H1 (cell line): ENCODE results near the gene C13orf42. TPM values are rescaled to one million over a fixed set of nuclear protein-coding genes. Genes with fewer than 3 reads are reported as not detected.

ENCODE experiments used
- CTCF ChIA-PET: fragments of 300-600 bp; sonication (Branson Sonifier 250); formaldehyde crosslinking; loops from one replicate; lab custom pipeline; 2021; ENCODE audit not compliant: partially characterized antibody; lab: Charles Lee
- POLR2A ChIA-PET: fragments of 300-600 bp; sonication (Branson Sonifier 250); formaldehyde crosslinking; loops from one replicate; lab custom pipeline; 2021; ENCODE audit warnings: inconsistent platforms; ENCODE audit not compliant: partially characterized antibody; lab: Charles Lee
- DNase-seq, 2 experiments: peaks; one replicate each; pipeline versions ENCODE4 v3.0.0 to v3.0.0-alpha.2; 2010 to 2022; ENCODE audit warnings: low spot score in 2 of 2, low read depth in 1 of 2, mixed read lengths in 1 of 2
- FAIRE-seq: peaks from 2 replicates; lab custom pipeline; 2011; peaks lifted over from hg19 to GRCh38; lab: Jason Lieb, UNC
- H2AFZ ChIP-seq: 2 replicates; pipeline ENCODE4 v1.8.1; 2012; ENCODE audit warnings: low read length, inconsistent platforms
- H2AK5ac ChIP-seq: 2 replicates; pipeline ENCODE4 v1.6.1; 2013; ENCODE audit warnings: low read depth, low read length
- H2BK120ac ChIP-seq: replicated peaks from 2 replicates; pipeline ENCODE3; 2013; ENCODE audit warnings: low read depth, low read length, inconsistent platforms
- H2BK12ac ChIP-seq: 2 replicates; pipeline ENCODE4 v1.6.1; 2013; ENCODE audit warnings: low read depth, low read length
- H2BK15ac ChIP-seq: 2 replicates; pipeline ENCODE4 v1.6.1; 2013; ENCODE audit warnings: low read length
- H2BK20ac ChIP-seq: 2 replicates; pipeline ENCODE4 v1.6.1; 2013; ENCODE audit warnings: low read length
- H2BK5ac ChIP-seq: 2 replicates; pipeline ENCODE4 v1.6.1; 2013; ENCODE audit warnings: low read depth, low read length
- H3K14ac ChIP-seq: 2 replicates; pipeline ENCODE4 v1.6.1; 2013; ENCODE audit warnings: inconsistent platforms; ENCODE audit not compliant: insufficient read length
- H3K18ac ChIP-seq: 2 replicates; pipeline ENCODE4 v1.6.1; 2013; ENCODE audit warnings: low read length; ENCODE audit errors: extremely low read depth
- H3K23ac ChIP-seq: 2 replicates; pipeline ENCODE4 v1.6.1; 2013; ENCODE audit warnings: inconsistent platforms; ENCODE audit not compliant: insufficient read length
- H3K23me2 ChIP-seq: 2 replicates; pipeline ENCODE4 v1.6.1; 2013; ENCODE audit warnings: low read depth, low read length
- H3K27ac ChIP-seq: 2 replicates; pipeline ENCODE4 v1.6.1; 2011; ENCODE audit warnings: low read depth, low read length, inconsistent platforms
- H3K27me3 ChIP-seq, 4 experiments: replicated peaks in 1 of 4; 1 replicate in 1 of 4; 2 replicates in 3 of 4; pipeline versions ENCODE4 v1.6.1 to v1.8.1; 2011 to 2013; ENCODE audit warnings: low read length in 3 of 4, mild to moderate bottlenecking in 3 of 4, inconsistent platforms in 2 of 4, mixed read lengths in 2 of 4, moderate library complexity in 1 of 4; ENCODE audit not compliant: control insufficient read depth in 3 of 4, insufficient read depth in 3 of 4; ENCODE audit errors: extremely low read depth in 1 of 4
- H3K36me3 ChIP-seq, 4 experiments: 2 replicates each; pipeline versions ENCODE4 v1.6.1 to v1.8.1; 2011 to 2013; ENCODE audit warnings: mild to moderate bottlenecking in 4 of 4, low read length in 3 of 4, moderate library complexity in 2 of 4, control low read depth in 1 of 4, inconsistent platforms in 1 of 4; ENCODE audit not compliant: insufficient read depth in 4 of 4, control insufficient read depth in 2 of 4
- H3K4ac ChIP-seq: replicated peaks from 2 replicates; pipeline ENCODE3; 2013; ENCODE audit warnings: low read length, low read depth, mixed read lengths, inconsistent platforms; ENCODE audit not compliant: insufficient read length
- H3K4me1 ChIP-seq, 4 experiments: replicated peaks in 1 of 4; 1 replicate in 1 of 4; 2 replicates in 3 of 4; pipeline versions ENCODE4 v1.6.1 to v1.8.1; 2011 to 2013; ENCODE audit warnings: low read length in 3 of 4, inconsistent platforms in 2 of 4, mixed read lengths in 1 of 4; ENCODE audit not compliant: insufficient read depth in 4 of 4, control insufficient read depth in 3 of 4
- H3K4me2 ChIP-seq, 2 experiments: 2 replicates each; pipeline versions ENCODE4 v1.6.1 to v1.8.1; 2011 to 2013; ENCODE audit warnings: low read depth in 2 of 2, low read length in 2 of 2, control low read depth in 1 of 2, inconsistent platforms in 1 of 2, mild to moderate bottlenecking in 1 of 2; ENCODE audit not compliant: insufficient read depth in 1 of 2
- H3K4me3 ChIP-seq, 4 experiments: fragments of 200-600, 300-600 bp in 1 of 4; sonication (generic), shearing (Covaris generic), sonication (Bioruptor Twin) in 1 of 4; 2 replicates each; pipeline versions ENCODE4 v1.5.1 to v1.8.1; 2011 to 2016; ENCODE audit warnings: low read length in 4 of 4, low read depth in 3 of 4, control low read depth in 2 of 4, inconsistent platforms in 2 of 4, mild to moderate bottlenecking in 2 of 4, mixed read lengths in 1 of 4, moderate library complexity in 1 of 4; ENCODE audit not compliant: insufficient read depth in 2 of 4; ENCODE audit errors: extremely low read depth in 1 of 4
- H3K56ac ChIP-seq: replicated peaks from 2 replicates; pipeline ENCODE3; 2013; ENCODE audit warnings: low read depth, mild to moderate bottlenecking, mixed read lengths, low read length, inconsistent platforms; ENCODE audit not compliant: insufficient read length
- H3K79me1 ChIP-seq: 2 replicates; pipeline ENCODE4 v1.6.1; 2013; ENCODE audit warnings: low read depth, low read length, control low read depth
- H3K79me2 ChIP-seq, 2 experiments: 2 replicates each; pipeline versions ENCODE4 v1.6.1 to v1.8.1; 2012 to 2013; ENCODE audit warnings: low read length in 2 of 2, mild to moderate bottlenecking in 2 of 2, inconsistent platforms in 1 of 2; ENCODE audit not compliant: insufficient read depth in 2 of 2, control insufficient read depth in 1 of 2
- H3K9ac ChIP-seq, 4 experiments: replicated peaks in 1 of 4; 1 replicate in 1 of 4; 2 replicates in 3 of 4; pipeline versions ENCODE4 v1.6.1 to v1.8.1; 2011 to 2013; ENCODE audit warnings: low read depth in 3 of 4, low read length in 3 of 4, control low read depth in 2 of 4, mild to moderate bottlenecking in 2 of 4, moderate library complexity in 2 of 4, inconsistent platforms in 1 of 4; ENCODE audit errors: extremely low read depth in 1 of 4
- H3K9me3 ChIP-seq, 2 experiments: 2 replicates each; pipeline versions ENCODE4 v1.6.1 to v1.8.1; 2012 to 2013; ENCODE audit warnings: mild to moderate bottlenecking in 2 of 2, moderate library complexity in 2 of 2, control low read depth in 1 of 2, inconsistent platforms in 1 of 2, low read depth in 1 of 2, low read length in 1 of 2, mixed read lengths in 1 of 2; ENCODE audit not compliant: insufficient read depth in 2 of 2
- H4K20me1 ChIP-seq, 2 experiments: replicated peaks in 1 of 2; 2 replicates each; pipeline versions ENCODE3 to v1.8.1; 2011 to 2013; ENCODE audit warnings: inconsistent platforms in 2 of 2, low read length in 2 of 2, mild to moderate bottlenecking in 1 of 2; ENCODE audit not compliant: insufficient read depth in 2 of 2, control insufficient read depth in 1 of 2
- H4K5ac ChIP-seq: 2 replicates; pipeline ENCODE4 v1.6.1; 2013; ENCODE audit warnings: low read length, low read depth, mixed read lengths, inconsistent platforms; ENCODE audit not compliant: insufficient read length
- H4K8ac ChIP-seq: 2 replicates; pipeline ENCODE4 v1.8.0; 2013; ENCODE audit warnings: mild to moderate bottlenecking, moderate library complexity, low read length, inconsistent platforms; ENCODE audit not compliant: insufficient read depth; ENCODE audit errors: extremely low read depth
- H4K91ac ChIP-seq: replicated peaks from 2 replicates; pipeline ENCODE3; 2013; ENCODE audit warnings: low read length, mixed read lengths, inconsistent platforms; ENCODE audit not compliant: insufficient read length
- ATF2 ChIP-seq: IDR thresholded peaks from 2 replicates; pipeline ENCODE4 v1.6.1; 2012; ENCODE audit warnings: low read length, inconsistent platforms
- CEBPB ChIP-seq: IDR thresholded peaks from 2 replicates; pipeline ENCODE4 v1.6.1; 2012; ENCODE audit warnings: low read depth, low read length
- CTBP2 ChIP-seq: IDR thresholded peaks from 2 replicates; pipeline ENCODE4 v1.7.0; 2011; ENCODE audit warnings: borderline replicate concordance, mild to moderate bottlenecking, moderate library complexity, mixed read lengths, low read length; ENCODE audit not compliant: insufficient read depth, insufficient read length
- E2F6 ChIP-seq: IDR thresholded peaks from 2 replicates; pipeline ENCODE4 v1.6.1; 2012; ENCODE audit warnings: inconsistent platforms
- POU5F1 ChIP-seq: IDR thresholded peaks from 2 replicates; pipeline ENCODE4 v1.6.1; 2011; ENCODE audit warnings: low read depth, mild to moderate bottlenecking, low read length, moderate library complexity
- RXRA ChIP-seq: IDR thresholded peaks from 2 replicates; pipeline ENCODE4 v1.6.1; 2011; ENCODE audit warnings: low read depth, mild to moderate bottlenecking, low read length, moderate library complexity; ENCODE audit not compliant: insufficient read depth
- SAP30 ChIP-seq: fragments of 300-600 bp; sonication (generic); IDR thresholded peaks from 2 replicates; pipeline ENCODE4 v1.7.1; 2012; ENCODE audit warnings: low read length, moderate library complexity, mild to moderate bottlenecking, inconsistent platforms; ENCODE audit not compliant: insufficient read depth, insufficient replicate concordance
- SP2 ChIP-seq: IDR thresholded peaks from 2 replicates; pipeline ENCODE4 v1.6.1; 2012; ENCODE audit warnings: mild to moderate bottlenecking, low read length, inconsistent platforms
- TCF12 ChIP-seq: IDR thresholded peaks from 2 replicates; pipeline ENCODE4 v1.6.1; 2011; ENCODE audit warnings: low read depth, mild to moderate bottlenecking, low read length
- ZNF274 ChIP-seq: IDR thresholded peaks from 2 replicates; pipeline ENCODE4 v1.7.0; 2012; ENCODE audit warnings: low read length, borderline replicate concordance; ENCODE audit errors: extremely low read depth
- WGBS, 2 experiments: shearing (Covaris generic) in 1 of 2; methylation state at CpG; one replicate each; pipeline versions ENCODE4 v1.1.6 to v1.1.7; 2013 to 2015; ENCODE audit warnings: low lambda C conversion rate in 2 of 2, mixed read lengths in 2 of 2, inconsistent platforms in 1 of 2, low coverage in 1 of 2, missing lambda C conversion rate in 1 of 2; ENCODE audit not compliant: insufficient replicate concordance in 2 of 2, insufficient coverage in 1 of 2, insufficient read length in 1 of 2; ENCODE audit errors: extremely low coverage in 1 of 2, missing lambda C conversion rate in 1 of 2; 5-methylcytosine and 5-hydroxymethylcytosine counted together
- polyA plus RNA-seq, 7 experiments: library from polyadenylated mRNA; depleted of rRNA in 3 of 7; stranded (reverse) in 5 of 7; unstranded in 2 of 7; fragments of >200 nt in 5 of 7; fragments of 200-250 nt in 2 of 7; gene quantifications; 1 replicate in 5 of 7; 2 replicates in 1 of 7; 4 replicates in 1 of 7; pipeline versions ENCODE4 v1.2.1 to v1.2.3, GENCODE V29; 2011 to 2013; ENCODE audit warnings: missing spikeins in 2 of 7, mixed read lengths in 2 of 7
- total RNA-seq: library from RNA; stranded (reverse); fragmentation: NEBNext Ultra II Directional; extraction: Animal tissue kit (Norgen Biotek cat#: 25700); gene quantifications from 2 replicates; pipeline ENCODE4 v1.2.1, GENCODE V29; 2021

The C13orf42 gene
- total and polyA plus RNA-seq, 2 of the 8 experiments (the other 6 are each of a cell fraction or from before 2014, with no cell fraction given) = 9.9 to 10.1 TPM

DNA sequence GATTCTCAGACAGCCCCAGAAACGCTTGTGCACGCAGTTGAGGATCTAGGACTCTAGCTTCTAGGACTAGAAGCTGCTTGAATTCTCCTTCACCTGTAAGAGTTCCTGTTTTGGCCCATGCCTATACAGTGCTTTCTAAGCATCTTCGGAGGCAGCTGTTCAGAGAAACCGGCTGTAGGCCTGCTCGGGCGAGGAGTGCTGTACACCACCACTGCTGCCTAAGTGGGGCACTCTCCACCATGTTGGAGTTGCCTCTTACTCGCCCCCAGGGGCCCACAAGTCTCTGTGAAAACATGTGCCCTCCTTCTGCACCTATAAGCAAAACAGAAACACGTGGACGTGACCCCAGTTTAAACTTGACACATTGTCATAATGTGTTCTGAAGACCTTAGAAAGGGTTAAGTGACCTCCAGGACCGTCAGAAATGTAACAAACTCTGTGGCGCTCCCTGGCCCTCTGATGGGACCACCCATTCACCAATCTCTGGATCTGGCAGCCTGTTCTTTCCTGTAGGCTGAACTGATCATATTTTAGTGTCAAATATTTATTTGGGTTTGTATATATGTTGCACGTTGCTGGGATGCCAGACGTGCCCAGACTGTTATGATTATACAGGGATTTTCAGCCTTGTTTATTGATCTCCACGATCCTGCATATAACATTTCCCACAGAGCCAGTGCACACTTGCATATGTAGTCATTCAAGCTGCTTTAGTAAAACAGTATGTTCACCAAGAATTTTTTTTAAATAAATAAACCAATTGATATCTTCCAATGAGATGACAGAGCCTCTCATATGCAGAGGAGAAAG, 60.8 kb downstream of the C13orf42 start:
- H2BK20ac ChIP-seq = no peak overlapping the region
- DNase-seq (no peak), FAIRE-seq (no peak)
- WGBS, 2 experiments = 91% methylated on average over 14 of the region's 14 CpGs; no CpG with 5 or more reads in 1 of the 2 experiments
- no peak overlapping the region for H4K8ac ChIP-seq
- no peak overlapping the region for H3K23ac ChIP-seq
- no peak overlapping the region for H2AFZ ChIP-seq
- no peak overlapping the region for H2AK5ac ChIP-seq
- H3K79me2 ChIP-seq = no peaks in the 10 kb centered on the region
- H3K4ac ChIP-seq = no peak overlapping the region
- H4K20me1 ChIP-seq = no peaks in the 10 kb centered on the region
- H2BK12ac ChIP-seq = no peak overlapping the region
- no peaks in the 10 kb centered on the region for H3K4me1 ChIP-seq
- no peak overlapping the region for H4K5ac ChIP-seq
- no peaks in the 10 kb centered on the region for H3K9me3 ChIP-seq
- no peak overlapping the region for H2BK120ac ChIP-seq
- no peaks in the 10 kb centered on the region for H3K79me1 ChIP-seq
- no peak overlapping the region for H3K27ac ChIP-seq
- H3K36me3 ChIP-seq = no peaks in the 10 kb centered on the region
- H3K23me2 ChIP-seq = no peaks in the 10 kb centered on the region; the same call in 1 of the 2 replicates
- POLR2A ChIA-PET = interaction anchor here (1.7 kb wide), 1 partner anchor 15 kb away, joined by 4 read pairs; no protein-coding TSS in a partner anchor
- CTCF ChIA-PET = interaction anchor here (0.8 to 2.3 kb wide), 4 partner anchors 19 to 69 kb away, joined by 3 to 6 read pairs (median 4); no protein-coding TSS in a partner anchor
- H2BK15ac ChIP-seq = no peak overlapping the region
- H3K14ac ChIP-seq = no peak overlapping the region
- no peak overlapping the region for H3K56ac ChIP-seq
- H3K27me3 ChIP-seq = no peaks in the 10 kb centered on the region
- H4K91ac ChIP-seq = no peak overlapping the region
- no peak overlapping the region for H2BK5ac ChIP-seq
- H3K4me2 ChIP-seq = no peak overlapping the region
- H3K4me3 ChIP-seq = no peak overlapping the region
- H3K18ac ChIP-seq = no peak overlapping the region
- no peak overlapping the region for H3K9ac ChIP-seq
- TF ChIP-seq ZNF274 (no peak), POU5F1 (no peak), SP2 (no peak), SAP30 (no peak), E2F6 (no peak), TCF12 (no peak), CEBPB (no peak), RXRA (no peak), CTBP2 (no peak), ATF2 (no peak)
